Measurements from ENCODE around the gene IL20RA.

Gene IL20RA

DNA sequence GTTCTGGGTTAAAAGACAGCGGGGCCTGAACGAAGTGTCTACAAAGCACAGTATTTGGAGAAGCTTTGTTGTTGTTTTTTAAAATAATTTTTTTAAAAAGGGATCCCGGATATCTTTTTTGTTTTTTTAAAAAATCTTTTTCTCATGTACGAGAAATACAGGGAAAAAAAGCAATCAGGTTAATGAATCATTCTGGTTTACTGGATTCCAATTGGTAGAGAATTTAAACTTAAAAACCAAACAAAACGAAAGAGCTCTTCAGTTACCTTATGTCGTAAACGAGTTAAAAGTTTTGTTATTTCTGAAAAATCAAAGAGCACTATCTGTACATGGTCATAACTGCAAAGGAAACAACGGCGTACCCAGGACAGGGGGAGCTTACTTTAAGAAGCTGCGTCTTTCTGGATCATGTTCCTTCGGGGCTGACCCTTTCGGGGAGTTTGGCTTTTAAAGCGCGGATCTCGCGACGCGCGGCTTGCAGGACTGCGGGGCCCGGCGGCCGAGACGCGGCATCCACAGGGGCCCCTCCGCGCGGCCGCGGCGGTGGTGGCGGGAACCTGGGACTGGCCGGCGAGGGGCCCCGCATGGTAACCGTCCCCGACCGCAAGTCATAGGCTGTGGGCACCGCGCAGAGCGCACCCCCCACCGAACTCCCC is 927 bp downstream of the IL20RA start:
- peak; percentile 23 to 57 (median 46) for DNase-seq

DNA sequence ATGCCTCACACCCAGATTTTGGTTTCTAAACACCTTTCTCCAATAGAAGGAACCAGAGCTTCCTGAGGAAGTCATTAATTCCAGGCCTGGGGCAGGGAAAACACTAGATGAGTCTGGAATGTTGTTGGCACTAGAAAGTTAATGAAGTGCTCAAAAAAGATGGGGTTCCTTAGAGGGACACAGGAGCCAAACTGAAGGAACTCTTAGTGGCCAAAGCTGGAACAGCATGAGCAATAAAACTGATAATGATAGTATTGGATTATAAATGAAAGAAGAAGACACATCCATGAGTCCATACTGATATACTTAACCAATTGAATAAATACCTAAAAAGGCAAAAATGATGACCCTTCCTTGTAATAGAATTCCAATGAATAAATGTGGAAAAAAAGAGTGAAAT is 4.4 kb downstream of the IL20RA start:
- DNase-seq = no peak

DNA sequence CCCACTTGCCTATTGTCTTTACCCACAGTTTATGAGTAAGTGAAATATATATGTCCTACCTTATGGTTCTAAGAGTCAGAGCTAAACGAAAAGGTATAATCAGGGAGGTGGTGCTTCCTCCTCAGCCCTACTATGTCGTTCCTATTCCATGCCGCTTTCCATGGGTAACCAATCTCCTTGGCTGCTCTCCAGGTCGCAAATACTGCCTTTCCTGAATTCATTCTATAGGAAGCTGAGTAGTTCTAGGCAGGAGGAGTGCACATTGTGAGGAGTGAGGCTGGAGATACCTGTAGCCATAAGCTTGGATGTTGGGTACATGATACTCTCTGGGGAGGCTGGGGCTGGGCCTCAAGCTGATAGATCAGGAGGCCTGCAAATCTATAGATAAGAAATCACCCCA is 5.8 kb downstream of the IL20RA start:
- no peak for DNase-seq

DNA sequence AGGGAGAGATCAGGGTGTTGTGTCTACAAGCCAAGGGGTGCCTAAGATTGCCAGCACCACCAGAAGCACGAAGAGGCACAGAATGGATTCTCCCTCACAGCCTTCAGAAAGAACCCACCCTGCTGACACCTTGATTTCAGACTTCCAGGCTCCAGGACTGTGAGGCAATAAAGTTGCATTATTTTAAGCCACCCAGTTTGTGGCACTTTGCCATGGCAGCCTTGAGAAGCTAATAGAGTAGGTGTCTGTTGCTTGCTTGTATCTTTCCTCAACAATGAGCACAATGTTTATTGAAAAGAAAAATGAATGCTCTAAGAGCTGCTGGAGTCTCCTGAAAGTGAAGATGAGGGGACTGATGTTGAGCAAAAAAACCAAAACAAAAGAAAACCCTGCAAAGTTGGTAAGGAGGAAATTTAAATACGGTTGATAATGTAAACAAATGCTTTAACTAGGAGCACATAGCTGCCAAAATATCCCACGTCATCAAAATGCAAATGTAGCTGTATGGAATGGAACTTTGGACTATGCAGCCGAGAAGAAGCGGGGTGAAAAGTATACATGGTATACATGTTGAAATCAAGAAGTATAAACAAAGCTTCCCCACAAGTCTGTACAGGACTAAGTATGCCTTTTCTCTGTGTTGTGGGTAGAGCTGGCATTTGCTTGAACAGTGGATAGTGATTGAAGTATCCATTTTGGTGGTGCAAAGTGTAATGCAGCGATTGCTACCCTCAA is 8.0 kb downstream of the IL20RA start:
- no peak for DNase-seq

DNA sequence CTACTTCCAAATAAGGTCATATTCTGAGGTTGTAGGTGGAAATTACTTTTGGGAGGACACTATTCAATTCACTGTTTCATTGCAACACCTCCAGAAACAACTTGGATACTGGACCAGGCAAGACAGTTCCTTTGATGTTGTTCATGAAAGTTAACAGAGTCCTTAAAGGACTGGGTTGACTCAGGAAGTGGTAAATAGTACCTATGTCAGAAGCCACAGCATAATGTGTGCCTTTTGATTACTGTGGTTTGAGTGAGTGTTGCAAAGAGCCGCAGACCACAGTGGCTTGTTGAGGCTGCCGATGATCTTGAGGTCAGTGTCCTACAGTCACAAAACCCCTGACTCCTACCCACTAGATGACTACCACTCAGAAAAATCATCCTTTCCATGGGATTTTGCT is 10.9 kb downstream of the IL20RA start:
- no peak for DNase-seq

DNA sequence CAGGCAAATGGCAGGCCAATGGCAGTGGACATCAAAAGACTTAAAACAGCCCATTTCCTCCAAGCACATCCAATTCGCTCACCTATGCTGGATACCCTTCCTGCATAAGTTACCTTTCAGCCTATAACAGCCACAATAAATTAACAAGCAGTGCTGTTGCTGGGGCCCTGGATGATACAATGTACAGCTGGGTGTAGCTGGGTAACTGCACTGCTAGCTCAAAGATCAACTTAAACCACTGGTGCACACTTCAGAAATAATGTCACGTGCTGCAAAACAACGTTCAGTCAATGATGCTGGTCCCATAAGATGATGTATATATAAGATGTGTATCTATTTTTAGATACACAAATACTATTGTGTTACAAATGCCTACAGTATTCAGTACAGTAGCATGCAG is 13.6 kb downstream of the IL20RA start:
- no peak for DNase-seq

DNA sequence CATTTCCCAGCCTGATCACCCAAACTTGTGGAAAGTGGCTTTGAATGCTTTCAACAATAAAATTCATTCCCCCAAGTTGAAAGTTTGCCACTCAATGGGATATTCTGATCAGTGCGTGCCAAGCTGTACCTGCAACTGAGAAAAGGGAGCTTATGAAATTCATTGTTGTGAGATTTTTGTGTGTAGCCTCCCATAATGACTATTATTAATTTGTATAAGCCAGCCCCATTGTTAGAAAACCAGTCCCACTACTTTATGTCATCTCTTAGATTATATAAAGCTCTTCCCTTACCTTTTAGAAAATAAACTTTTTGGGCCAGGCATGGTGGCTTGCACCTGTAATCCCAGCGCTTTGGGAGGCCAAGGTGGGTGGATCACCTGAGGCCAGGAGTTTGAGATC is 15.9 kb downstream of the IL20RA start:
- no peak for DNase-seq

DNA sequence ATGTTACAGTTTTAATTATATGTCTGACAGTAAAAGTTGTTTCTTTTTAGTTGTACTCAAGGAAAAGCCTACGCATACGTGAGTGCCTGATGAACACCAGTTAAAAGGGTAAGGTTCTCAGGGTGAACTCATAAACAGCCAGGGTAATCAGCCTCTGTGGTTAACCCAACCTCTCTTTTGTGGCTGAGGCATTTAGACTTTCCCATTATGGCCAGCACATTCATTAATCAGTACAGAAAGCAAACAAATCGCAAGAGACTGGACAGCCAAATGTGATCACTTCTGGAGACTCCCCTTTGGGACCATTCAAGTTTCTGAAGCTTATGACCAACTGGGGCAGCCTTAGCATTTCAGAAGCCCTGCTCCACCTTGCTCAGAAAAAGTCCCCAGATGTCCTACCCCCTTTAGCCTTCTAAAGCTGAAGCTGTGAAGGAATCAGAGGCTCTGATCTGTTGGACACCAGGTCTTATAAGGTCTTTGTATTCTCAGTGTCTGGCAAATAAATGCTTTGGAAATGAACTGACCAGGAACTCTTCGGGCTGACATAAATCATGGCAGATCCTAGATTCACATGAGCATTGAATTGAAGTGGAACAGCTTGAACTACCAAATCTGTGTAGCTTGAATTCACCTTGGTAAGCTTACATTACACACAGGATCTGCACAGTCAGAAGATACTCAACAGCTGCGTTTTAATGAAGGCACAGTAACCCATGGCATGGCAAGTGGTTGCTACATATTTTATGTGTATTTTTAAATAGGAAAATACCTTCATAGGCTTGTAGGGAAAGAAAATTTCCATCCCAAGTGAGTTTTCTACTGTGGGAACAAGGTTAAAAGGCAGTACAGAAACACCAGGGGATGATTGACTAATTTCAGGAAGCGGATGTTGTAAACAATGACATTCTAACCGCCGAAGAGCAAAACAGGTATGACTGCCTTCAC is 18.7 kb downstream of the IL20RA start:
- DNase-seq = no peak

DNA sequence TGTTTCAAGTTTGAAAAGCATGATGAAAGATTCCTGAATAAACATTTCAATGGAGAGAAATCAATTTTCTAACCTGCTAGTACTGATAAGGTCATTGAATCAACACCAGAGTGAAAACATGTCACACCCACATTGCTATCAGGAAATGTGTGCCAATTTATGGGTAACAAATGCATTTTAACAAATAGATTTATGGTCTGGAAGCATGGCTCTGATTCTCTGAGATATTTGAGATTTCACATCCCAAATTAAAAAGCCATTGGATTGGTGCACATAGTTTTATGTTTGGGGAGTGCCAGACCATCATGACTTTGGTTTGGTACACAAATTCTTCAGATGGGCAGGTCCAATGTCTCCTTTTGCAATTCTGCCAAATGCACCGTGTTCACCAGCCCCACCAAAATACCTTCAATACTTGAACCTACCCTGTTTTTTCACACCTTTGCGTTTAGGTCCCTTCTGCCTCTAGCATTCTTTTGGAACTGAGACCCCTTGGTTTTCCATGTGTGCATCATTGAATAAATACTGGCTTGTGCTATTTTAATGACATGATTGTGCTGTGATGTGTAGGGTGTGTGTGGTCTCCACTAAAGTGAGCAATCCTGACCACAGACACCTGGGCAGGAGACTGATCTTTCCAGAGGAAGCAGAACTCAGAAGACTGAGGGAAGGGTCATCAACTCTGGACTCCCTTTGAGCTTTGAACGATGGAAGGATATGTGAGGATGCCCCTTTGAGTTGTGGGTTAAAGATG is 20.4 kb downstream of the IL20RA start:
- no peak for DNase-seq

DNA sequence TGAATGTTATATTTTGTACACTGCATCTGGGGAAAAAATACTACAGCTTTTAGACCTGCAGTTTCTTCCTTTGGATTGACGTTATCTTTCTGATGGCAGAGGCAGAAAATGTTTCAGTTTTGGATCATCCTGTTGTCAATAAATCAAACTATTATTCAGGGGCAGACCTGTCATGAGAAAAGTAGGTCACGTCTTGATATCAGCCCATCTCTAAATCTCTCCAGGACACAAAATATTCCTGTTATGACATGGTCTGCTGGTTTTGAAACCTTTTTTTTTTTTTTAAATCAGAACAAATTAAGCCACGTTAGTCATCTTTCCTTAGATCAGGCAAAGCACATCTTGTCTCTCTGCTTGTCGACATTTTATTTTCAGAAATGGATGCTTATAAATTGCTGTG is 24.0 kb downstream of the IL20RA start:
- DNase-seq = no peak

DNA sequence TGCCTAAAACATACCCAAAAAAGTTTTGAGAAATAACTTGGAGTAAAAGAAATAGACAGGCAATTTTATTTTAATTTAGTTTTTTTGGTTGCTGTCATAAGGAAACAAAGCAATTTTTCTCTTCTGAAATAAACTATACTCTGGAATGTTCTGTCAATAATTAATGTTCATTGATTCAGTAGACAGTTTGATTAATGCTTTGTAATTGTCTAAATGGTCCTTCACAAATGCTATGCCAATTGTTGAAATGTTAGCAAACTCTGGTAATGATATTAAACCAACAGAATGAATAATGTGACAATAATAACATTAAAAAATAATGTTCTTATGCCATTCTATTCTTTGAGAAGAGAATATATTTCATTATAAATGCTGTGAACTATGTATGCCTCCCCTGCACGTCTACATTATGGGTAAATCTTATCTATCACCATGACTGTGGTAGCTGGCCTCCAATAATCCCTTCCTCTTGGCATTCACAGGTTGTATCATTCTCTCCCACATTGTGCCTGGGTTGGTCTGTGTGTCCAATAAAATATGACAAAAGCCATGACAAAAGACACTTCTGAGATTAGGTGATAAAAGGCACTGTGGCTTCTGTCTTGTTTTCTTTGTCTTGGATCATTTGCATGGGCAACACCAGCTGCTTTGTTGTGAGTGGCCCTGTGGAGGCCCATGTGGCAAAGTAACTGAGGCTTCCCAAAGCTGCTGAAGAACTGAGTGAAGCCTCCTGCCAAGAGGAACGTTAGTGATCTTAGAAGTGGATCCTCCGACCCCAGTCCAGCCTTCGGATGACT is 25.1 kb downstream of the IL20RA start:
- no peak for DNase-seq

DNA sequence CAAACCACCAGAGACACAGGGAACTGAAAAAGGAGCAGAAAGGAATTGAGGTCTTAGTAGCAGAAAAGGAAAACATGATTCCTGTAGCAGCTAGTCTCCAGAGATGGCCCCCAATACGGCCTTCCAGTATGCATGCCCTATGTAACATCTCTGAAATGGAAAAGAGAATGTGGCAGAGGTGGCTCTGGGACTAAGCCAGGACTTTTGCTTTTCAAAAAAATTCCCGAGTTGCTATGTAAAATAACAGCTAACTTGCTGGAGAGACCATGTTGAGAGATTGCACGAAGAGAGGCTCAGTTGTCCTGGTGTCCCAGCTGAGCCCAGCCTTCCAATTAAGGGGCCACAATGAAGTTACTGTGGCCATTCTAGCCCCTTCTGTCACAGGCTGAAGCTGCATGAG is 27.7 kb downstream of the IL20RA start:
- DNase-seq = no peak

DNA sequence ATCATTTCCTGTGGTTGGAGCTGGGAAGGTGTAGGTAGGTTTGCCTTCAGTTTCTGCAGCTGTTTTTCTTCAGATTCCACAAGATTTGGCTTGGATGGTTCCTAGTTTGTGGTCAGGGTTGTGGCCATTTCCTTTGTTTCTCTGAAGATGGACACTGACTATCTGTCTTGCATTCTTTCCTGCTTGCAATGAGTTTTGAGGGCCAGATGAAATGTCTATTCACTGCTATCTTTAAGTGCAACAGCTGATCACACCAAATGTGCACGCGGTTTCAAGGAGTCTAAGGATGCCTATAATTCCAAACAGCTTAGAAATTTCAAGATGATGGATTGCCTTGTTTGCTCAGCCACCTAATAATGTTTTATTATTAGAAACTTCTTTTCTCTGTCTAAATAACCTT is 28.4 kb downstream of the IL20RA start:
- DNase-seq = no peak

DNA sequence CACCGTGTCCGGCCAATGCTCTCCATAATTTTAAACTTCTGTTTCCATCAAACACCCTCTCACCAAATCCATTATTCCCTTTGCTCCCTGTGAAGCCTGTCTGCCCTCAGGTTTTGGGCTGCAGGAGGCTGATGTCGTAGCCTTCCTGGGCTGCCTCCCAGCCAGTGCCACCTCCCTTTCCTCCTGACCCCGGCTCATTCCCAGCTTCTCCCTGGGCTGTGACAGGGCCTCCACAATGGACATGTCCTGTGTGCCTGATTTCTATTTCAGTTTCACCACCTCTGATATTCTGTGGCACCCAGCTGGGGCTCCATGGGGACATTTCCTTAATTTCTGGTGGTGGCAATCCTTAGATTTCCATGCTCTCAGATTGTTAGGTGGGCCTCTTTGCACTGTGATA is 28.8 kb downstream of the IL20RA start:
- DNase-seq = no peak

DNA sequence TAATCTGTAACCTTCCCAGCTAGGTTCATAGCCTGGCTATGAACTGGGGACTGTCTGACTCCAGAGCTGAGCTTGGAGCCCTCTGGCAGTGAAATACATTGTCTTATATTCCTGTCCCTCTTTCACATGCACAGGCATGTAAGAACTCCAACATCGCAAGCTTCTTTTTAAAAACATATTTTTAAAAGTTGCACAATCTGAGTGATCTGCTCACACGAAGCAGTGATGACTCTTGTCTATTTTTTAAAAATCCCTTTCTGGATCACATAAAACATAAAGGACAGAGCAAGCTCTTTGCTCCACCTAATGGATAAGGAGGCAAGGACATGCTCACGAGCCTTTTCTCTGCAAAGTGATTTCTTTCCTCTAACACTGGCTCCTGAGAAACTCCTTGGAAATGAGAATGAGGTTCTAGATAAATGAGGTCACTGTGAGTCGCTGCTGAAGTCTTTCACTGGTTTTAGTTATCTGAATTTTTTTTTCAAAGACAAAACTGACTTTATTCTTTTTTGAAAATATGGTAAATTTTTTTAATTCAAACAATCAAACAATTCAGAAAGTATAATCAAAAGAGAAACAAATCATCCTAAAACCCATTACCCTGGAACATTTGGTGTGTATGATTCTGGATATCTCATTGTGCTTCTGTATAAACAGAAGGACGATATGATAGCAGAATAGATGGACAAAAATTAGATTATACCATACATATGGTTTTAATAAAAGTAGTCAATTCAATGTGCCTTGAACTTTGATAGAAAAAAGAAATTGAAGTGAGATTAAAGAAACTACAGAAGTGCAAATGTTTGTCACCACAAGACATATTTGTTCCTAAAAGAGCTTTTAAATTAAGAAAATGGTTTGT is 30.8 kb downstream of the IL20RA start:
- peak; percentile 18 to 23 (median 19) for DNase-seq

DNA sequence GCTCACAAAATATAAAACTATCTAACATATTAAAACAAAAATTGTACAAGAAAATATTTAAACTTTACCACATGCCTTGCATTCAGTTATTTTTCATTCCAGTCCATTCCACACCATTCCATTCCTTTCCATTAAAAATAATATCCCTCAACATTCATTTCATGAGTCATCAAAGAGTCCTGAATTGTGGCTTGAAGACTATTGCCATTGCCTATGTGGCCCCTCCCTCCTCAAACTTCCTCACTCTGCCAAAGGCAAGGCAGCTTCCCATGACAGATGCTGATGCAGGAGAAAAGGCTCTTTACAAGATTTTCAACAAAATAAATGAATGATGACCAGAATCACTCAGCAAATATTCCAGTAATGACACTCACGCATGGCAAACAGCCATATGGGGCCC is 31.7 kb downstream of the IL20RA start:
- peak in 2 of 3 donors; percentile 13 to 17 for DNase-seq

DNA sequence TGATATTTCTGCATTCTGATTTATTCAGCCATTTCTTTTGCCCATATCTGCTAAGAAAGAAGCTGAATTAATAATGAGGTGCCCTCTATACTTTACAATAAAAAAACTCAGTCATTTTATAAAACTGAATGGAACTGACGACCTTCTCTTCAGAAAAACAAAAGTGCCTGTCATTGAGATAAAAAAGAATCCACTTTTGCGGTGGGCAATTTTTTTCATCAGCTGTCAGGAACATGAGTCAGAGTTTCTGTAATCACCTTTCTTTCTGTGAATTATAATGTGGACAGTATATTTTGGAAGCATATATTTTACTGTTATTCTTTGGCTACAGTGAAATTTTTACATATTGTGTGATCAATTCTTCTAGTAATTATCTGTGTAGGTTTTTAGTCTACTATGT is 33.4 kb downstream of the IL20RA start:
- no peak for DNase-seq

DNA sequence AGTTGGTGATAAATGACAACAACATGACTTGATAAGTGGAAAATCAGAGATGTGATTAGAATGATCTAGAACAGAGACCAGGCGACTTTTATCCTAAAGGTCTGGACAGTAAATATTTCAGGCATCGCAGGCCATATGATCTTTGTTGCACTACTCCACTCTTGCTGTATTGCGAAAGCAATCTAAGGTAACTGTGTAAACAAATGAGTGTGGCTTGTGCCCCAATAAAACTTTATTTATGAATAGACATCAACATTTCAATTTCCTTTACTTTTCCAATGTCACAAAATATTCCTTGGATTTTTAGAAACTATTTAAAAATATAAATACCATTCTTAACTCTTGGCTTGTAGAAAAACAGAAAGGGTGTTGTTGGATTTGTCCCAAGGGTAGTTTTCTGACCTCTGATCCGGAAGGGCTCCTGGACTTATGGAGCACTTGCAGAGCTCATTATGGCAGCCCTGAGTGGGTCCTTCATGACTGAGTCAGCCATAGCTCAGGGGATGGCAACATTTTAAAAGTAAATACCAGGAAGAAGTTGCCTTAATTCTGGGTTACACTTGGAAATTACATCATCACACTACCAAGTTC is 34.5 kb downstream of the IL20RA start:
- no peak for DNase-seq

DNA sequence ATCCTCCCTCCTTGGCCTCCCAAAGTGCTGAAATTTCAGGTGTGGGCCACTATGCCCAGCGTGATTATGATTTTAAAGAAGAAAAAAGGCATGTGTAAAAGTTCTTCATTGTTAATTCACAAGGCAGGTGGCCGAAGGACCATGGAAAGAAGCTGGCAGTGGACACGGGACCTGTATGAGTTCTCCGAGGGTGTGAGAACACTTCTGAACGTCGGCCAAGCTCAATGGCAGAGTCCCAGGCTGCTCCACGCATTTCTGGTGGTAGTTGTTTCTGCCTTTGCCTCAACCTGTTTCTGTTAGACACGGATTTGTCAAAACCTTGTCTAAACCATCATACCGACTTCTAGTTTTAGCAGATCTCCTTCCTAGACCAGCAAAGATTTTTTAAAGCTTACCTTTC is 36.6 kb downstream of the IL20RA start:
- DNase-seq = no peak

DNA sequence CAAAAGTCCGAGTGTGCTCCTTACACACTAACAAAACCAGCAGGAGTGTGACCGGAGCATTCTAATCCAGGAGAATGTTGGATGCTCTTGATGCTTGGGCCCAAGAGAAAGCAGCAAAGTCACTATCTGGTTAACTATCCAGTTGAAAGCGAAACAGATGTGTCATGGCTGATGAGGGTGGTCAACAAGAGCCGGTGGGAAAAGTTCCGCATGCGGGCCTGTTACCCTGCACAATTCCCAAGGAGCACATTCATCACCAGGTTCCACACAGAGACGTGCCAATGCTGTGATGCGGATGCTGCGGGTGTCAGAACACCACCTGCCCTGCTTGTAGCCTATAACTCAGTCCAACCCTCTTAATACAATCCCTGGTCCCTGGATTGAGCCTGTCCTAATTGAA is 38.7 kb downstream of the IL20RA start:
- no peak for DNase-seq

DNA sequence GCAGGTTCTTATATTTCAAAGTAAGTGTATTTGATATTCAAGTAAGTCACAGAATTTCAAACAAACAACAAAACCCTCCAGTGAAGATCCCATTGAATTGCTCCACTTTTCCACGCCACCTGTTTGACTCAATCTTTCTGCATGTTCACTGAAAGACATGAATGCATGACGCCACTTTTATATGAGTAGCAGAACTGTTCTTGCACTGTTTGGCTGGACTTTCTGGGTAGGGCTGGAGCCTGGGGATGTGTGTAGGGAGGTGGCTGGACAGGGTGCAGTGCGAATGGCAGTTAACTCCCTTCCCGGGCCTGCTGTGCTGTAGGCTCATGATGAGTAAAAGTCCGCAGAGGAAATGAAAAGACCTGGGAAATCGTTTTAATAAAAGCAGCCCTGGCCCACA is 39.7 kb downstream of the IL20RA start:
- DNase-seq = no peak
